ENCODE data around the gene GPR157. TPM values are rescaled to one million over a fixed set of nuclear protein-coding genes. Genes with fewer than 3 reads are reported as not detected.

The GPR157 gene
- total and polyA plus RNA-seq, 2 of the 13 experiments (the other 11 are each of a cell fraction or from before 2014, with no cell fraction given) = 10.1 to 19.2 TPM

- TF ChIP-seq RERE (CRISPR knock-in tag; IDR thresholded peaks at IDR 0.05; ENCODE audit: low read depth) (no peak), FOXA3 (CRISPR knock-in tag; IDR thresholded peaks at IDR 0.05) (0 out of 2 replicates have a peak, but pooled peaks have one; percentile 14), TMF1 (CRISPR knock-in tag; IDR thresholded peaks at IDR 0.05; ENCODE audit: low read depth) (no peak), SALL1 (CRISPR knock-in tag; IDR thresholded peaks at IDR 0.05) (peak; percentile 43; the same call in 1 of the 2 replicates), SOX5 (CRISPR knock-in tag; IDR thresholded peaks at IDR 0.05; ENCODE audit: borderline replicate concordance) (peak; percentile 35; the same call in 1 of the 2 replicates), NFATC3 (CRISPR knock-in tag; IDR thresholded peaks at IDR 0.05) (no peak), RXRB (CRISPR knock-in tag; IDR thresholded peaks at IDR 0.05; ENCODE audit: borderline replicate concordance) (peak; percentile 12; the same call in 1 of the 2 replicates), ZNF772 (CRISPR knock-in tag; IDR thresholded peaks at IDR 0.05) (no peak), ZNF383 (CRISPR knock-in tag; IDR thresholded peaks at IDR 0.05; ENCODE audit: borderline replicate concordance) (0 out of 2 replicates have a peak, but pooled peaks have one; percentile 49), CEBPG (CRISPR knock-in tag; IDR thresholded peaks at IDR 0.05) (peak; percentile 61), ZSCAN31 (CRISPR knock-in tag; IDR thresholded peaks at IDR 0.05; ENCODE audit: low read depth) (0 out of 2 replicates have a peak, but pooled peaks have one; percentile 55), DNMT1 (CRISPR knock-in tag; IDR thresholded peaks at IDR 0.05) (no peak), ZNF567 (CRISPR knock-in tag; IDR thresholded peaks at IDR 0.05; ENCODE audit: borderline replicate concordance) (peak; percentile 54; the same call in 1 of the 2 replicates)
- TF ChIP-seq, protein P1, sequence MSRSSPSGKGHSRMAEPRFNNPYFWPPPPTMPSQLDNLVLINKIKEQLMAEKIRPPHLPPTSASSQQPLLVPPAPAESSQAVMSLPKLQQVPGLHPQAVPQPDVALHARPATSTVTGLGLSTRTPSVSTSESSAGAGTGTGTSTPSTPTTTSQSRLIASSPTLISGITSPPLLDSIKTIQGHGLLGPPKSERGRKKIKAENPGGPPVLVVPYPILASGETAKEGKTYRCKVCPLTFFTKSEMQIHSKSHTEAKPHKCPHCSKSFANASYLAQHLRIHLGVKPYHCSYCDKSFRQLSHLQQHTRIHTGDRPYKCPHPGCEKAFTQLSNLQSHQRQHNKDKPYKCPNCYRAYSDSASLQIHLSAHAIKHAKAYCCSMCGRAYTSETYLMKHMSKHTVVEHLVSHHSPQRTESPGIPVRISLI (CRISPR knock-in tag; IDR thresholded peaks at IDR 0.05; ENCODE audit: borderline replicate concordance) = peak; percentile 27; the same call in 1 of the 2 replicates
- TF ChIP-seq, protein P2, sequence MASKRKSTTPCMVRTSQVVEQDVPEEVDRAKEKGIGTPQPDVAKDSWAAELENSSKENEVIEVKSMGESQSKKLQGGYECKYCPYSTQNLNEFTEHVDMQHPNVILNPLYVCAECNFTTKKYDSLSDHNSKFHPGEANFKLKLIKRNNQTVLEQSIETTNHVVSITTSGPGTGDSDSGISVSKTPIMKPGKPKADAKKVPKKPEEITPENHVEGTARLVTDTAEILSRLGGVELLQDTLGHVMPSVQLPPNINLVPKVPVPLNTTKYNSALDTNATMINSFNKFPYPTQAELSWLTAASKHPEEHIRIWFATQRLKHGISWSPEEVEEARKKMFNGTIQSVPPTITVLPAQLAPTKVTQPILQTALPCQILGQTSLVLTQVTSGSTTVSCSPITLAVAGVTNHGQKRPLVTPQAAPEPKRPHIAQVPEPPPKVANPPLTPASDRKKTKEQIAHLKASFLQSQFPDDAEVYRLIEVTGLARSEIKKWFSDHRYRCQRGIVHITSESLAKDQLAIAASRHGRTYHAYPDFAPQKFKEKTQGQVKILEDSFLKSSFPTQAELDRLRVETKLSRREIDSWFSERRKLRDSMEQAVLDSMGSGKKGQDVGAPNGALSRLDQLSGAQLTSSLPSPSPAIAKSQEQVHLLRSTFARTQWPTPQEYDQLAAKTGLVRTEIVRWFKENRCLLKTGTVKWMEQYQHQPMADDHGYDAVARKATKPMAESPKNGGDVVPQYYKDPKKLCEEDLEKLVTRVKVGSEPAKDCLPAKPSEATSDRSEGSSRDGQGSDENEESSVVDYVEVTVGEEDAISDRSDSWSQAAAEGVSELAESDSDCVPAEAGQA (IDR thresholded peaks at IDR 0.05; ENCODE audit: low read depth) = no peak
- TF ChIP-seq, protein P2 (CRISPR knock-in tag; IDR thresholded peaks at IDR 0.05; ENCODE audit: borderline replicate concordance) = no peak
Observed at GRCh38 chr1:9110669-9111356, 18.1 kb downstream of the GPR157 start (continued).

All from HepG2 (cell line).